ENCODE data around the gene MUSK.

- TF ChIP-seq CTCF (conservative IDR thresholded peaks at IDR 0.05; ENCODE audit: low read depth, low read length) (no peak), EZH2phosphoT487 (IDR thresholded peaks at IDR 0.05; ENCODE audit: borderline replicate concordance, low read length) (no peak)
Observed at GRCh38 chr9:110650991-110651411, 17.6 kb upstream of the MUSK start.

All from PC-3 (cell line).